AG10803 (cell line): Measurements from ENCODE around the gene INTS12.

ENCODE experiments used
- DNase-seq: peaks from one replicate; pipeline ENCODE4 v3.0.0; 2010; ENCODE audit warnings: low read depth
- H3K4me3 ChIP-seq: 2 replicates; pipeline ENCODE4 v1.5.1; 2011; ENCODE audit warnings: mild to moderate bottlenecking, low read length, control low read depth
- CTCF ChIP-seq: conservative IDR thresholded peaks from 2 replicates; pipeline ENCODE4 v1.5.1; 2011; ENCODE audit warnings: mild to moderate bottlenecking, low read length, control low read depth, inconsistent platforms

Gene INTS12

GRCh38 chr4:105644257-105644656 lies 64.2 kb downstream of the INTS12 start:
- no peak for DNase-seq
- H3K4me3 ChIP-seq = no peak overlapping the region
- TF ChIP-seq CTCF = no peak

- H3K4me3 ChIP-seq = no peak overlapping the region
- no peak for TF ChIP-seq CTCF
- DNase-seq = no peak
Observed at GRCh38 chr4:105641845-105642244, 66.6 kb downstream of the INTS12 start.

GRCh38 chr4:105637408-105638176 lies 70.9 kb downstream of the INTS12 start:
- H3K4me3 ChIP-seq = no peak overlapping the region
- no peak for TF ChIP-seq CTCF

GRCh38 chr4:105634402-105635080 lies 73.9 kb downstream of the INTS12 start:
- no peak overlapping the region for H3K4me3 ChIP-seq

More at GRCh38 chr4:105637408-105638176, 70.9 kb downstream of the INTS12 start:
- no peak for DNase-seq

GRCh38 chr4:105633241-105633640 lies 75.2 kb downstream of the INTS12 start:
- TF ChIP-seq CTCF = no peak
- H3K4me3 ChIP-seq = no peak overlapping the region
- no peak for DNase-seq

More at GRCh38 chr4:105634402-105635080, 73.9 kb downstream of the INTS12 start:
- TF ChIP-seq CTCF = no peak
- no peak for DNase-seq
